HG02798 (cell line): ENCODE data around the gene RNF166.

Experiments used
- ATAC-seq: cut with Tn5 transposase; IDR thresholded peaks from one replicate; pipeline ENCODE4 v1.9.1; 2021; ENCODE audit warnings: mild to moderate bottlenecking; ENCODE audit not compliant: unreplicated experiment, poor library complexity

RNF166 gene

DNA sequence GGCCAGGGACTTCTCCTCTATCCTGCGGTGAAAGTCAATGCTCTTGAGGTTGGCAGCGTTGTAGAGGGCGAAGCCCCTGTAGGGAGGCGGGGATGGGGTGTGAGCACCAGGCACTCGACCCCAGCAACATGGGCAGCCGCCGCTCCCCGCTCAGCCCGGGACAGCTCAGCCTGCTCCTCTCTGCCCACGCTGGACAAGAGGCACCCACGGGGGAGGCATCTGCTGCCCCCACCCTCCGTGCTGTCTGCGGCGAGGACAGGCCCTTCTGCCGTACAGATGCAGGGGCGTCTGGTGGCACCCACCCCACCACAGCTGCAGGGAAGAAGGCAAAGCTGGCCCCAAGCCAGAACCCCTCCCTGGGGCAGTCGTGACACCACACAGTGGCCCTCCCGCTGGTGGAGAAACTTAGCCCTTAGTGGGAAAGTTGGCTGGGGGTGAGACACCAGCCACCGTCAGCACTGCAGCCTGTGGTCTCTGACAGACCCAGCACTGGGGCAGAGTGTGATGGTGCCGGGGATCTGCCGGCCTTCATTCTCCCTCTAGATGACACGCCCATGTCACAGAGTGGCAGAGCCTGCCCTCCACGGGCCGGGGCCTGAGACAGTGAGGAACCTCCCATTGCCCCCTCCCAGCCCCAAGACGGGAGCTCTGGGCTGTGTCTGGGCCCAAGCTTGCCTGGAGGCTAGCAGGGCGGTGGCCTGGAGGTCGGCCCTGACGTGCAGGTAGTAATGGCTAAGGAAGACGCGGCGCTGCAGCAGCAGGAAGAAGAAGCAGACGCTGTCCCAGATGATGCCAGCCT, 19.6 kb upstream of the RNF166 start:
- ATAC-seq: no peak

DNA sequence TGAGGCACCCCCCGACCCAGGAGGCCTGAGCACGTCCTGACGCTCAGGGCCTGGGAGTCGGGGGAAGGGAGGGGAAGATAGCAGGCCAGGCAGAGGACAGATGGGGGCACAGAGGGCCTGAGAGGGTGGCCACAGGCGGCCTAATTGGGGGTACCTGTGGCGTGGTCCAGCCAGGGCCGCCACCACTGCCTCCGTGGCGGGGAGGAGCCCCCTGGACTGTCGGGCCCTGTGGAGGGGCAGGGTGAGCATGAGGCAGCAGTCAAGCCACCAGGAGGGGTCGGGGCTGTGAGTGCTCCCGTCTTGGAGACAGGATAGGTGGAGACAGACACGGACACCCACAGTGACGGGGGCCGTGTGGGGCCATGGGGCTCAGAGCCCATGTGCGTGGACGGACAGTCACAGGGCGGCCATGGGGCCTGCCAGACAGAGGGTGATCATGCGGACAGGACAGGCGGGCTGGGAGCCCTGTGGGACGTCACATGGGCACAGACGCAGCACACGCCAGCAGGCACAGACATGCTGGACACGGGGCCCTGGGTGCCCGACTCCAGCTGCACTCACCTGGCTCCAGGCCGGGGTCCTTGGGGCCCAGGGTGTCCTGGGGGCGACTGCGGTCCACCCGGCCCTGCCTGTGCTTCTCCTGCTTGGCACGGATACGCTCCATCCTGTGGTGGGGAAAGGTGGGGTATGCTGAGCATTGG, 18.8 kb upstream of the RNF166 start:
- ATAC-seq: no peak

DNA sequence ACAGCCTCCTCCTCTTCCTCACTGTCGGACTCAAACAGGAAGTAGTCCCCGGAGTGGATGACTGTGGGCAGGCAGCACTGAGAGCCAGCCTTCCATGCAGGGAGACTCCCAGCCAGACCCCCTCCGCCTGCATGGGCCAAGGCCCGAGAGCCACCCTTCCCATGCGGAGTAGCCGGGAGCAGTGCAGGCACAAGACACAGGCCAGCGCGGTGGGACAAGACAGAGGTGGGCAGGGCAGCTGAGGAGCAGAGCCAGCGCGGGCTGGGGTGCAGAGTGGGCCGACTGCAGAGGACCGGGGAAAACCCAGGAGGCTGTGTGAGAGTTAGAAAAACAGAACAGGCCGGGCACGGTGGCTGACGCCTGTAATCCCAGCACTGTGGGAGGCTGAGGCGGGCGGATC, 17.7 kb upstream of the RNF166 start:
- ATAC-seq: no peak

DNA sequence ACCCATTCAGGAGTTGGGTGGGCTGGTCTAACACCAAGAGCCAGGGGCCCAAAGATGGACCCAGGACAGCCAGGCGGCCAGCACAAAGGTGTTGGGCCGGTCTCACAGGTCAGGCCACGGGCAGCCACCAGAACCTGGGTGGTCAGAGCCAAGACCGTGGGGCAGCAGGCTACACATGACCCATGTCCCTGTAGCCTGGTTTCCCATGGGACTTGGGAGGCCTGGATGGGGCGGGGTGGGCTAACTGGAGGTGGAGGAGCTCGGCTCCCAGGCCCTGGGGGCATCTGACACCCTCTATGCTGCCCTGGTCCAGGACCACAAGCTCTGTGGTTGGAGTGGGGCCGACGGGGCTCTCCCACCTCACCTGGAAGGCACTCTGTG, 17.3 kb upstream of the RNF166 start:
- no peak for ATAC-seq

DNA sequence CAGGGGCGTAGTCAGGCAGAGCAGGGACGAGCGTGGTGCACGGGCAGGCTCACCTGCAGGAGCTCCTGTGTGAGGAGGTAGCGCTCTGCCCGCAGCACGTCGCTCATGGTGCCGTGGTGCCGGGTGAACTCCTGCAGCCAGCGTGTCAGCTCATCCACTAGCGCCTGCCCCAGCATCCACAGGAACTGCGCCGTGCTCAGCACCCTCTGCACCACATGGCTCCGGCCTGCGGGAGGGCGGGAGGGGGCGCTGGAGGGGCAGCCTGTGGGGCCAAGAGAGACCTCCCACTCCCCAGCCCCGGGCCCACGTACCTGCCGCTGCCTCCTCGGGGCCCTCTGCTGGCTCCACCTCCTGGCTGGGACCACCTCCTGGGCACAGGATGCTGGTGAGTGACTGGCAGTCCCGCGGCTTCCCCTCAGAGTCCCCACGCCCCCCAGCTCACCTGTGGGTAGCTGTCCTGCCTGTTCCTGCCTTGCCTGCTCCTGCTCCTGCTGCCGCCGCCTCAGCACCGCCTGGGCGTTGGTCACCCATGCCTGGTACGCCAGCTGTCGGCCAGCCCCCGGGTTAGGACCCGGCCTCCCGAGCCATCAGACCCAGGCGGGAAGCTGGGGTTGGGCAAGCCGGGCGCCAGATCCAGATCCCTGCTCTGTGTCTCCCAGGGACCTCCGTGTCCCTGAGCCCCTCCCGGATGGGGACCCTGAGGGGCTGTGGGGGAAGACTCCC, 16.7 kb upstream of the RNF166 start:
- no peak for ATAC-seq

DNA sequence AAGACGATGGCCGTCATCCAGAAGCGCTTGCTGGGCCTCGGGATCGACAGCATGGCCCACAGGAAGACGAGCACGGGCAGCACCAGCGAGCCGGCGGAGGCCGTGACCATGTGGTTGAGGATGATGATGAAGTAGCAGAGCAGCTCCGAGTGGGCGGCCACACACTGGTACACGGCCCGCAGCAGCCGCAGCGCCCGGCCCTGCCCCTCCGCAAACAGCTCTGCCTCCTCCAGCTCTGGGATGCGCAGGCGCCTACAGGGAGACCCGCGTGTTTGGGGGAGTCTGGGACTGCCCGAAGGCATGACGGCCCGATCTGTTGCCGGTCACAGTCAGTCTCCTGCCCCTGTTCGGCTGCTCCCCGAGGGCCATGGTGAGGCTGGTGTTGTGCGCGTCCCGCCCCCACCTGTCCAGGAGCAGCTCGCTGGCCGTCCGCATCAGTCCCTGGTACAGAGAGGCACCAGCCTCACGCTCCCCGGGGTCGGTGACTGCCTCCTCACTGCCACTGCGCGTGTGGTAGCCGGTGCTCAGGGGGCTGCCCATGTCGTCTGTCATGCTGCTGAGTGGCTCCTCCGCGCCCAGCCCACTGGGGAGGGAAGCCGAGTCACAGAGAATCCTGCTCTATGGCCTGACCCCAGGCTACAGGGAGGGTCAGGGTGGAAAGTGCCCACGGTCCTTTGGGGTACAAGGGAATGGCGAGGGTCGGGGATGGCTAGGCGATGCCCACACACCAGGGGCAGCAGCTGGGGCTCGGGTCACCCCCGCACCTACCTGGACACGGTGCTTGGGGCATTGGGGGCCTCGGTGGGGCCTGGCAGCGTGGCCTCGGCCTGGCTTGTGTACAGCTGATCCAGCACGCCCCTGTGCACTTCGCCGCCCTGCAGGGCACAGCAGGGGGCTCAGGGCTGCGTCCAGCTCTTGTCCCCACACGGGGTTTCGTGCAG, 15.9 kb upstream of the RNF166 start:
- no peak for ATAC-seq

DNA sequence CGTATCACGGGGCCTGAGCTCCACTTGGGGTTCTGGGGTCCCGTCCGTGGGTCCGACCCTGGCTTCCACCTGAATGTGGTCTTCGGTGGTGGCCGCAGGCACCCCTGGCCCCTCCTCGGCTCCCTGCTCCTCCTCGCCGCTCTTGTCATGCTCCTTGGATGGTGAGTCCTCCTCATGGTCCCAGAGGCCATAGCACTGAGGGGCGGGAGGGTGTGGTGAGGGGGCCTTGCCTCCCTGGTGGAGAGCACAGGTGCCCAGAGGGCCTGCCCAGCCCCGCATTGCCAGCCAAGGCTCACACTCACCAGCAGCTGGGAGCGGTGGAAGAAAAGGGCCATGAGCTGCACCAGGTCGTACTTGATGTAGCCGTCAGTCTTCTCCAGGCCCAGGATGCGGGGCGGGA, 15.0 kb upstream of the RNF166 start:
- ATAC-seq: no peak

DNA sequence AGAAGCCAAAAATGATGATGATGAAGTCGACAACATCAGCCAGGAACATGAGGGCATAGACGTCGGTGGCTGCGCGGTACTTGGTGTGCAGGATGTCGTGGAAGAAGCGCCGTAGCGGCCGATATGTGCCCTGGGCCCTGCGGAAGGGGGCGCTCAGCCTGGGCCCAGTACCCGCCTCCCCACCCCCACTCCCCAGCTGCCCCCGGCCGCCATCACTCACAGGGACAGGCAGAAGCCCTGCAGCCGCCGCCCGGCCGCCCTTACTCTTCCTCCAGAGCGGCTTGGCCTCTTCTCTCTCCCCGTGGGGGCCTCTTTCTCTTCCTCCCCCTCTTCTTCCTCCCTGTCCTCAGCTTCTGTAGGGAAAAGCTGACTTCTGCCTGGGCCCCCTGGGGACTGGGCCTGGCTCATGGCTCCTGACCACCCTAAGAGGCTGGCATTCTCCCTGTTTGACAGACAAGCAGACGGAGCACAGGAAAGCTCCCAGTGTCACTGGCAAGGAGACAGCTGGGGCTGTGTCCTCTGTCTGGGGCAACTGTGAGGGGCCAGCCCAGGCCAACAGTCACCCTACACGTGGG, 14.3 kb upstream of the RNF166 start:
- no peak for ATAC-seq

DNA sequence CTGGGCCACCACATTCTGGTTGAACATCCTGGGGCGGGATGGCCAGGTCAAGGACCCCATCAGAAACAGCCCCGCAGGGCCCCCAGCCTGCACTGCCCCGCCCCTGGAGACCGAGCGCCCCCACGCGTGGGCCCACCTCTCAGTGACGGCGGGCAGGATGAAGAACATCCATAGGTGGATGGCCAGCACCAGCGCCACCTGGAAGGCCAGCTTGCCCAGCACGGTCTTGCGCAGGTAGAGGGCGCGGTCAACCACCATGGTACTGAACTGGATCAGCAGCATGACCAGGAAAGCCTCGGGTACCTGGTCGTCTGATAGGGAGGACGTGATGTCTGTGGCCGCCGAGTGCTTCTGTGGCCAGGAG, 13.7 kb upstream of the RNF166 start:
- no peak for ATAC-seq

DNA sequence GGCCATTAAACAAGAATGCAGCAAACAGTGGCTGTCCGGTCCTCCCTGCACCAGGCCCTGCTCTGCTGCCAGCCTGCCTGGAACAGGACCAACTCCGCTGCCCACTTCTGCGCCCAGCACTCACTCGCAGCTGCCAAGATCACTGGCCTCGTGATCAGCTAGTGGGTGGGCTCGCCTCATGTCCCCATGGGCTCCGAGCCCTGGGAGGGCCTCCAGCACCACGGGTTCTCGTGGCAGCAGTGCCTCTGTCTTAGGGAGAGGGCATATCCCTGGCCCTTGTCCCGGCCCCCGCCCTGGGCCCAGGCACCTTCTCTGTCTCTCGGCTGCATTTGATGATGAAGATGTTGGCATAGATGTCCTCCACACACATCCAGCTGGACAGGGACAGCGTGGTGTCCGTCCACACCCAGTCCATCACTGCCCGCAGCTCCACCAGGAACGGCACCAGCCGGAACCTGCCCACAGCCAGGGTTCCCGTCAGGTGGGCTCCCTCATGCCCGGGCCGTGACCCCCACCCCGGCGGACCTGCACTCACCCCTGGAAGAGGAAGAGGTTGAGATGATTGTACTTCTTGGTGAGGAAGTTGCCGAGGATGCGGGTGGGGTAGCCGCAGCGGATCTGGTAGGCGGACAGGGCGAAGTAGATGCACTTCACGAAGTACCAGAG, 13.2 kb upstream of the RNF166 start:
- no peak for ATAC-seq

DNA sequence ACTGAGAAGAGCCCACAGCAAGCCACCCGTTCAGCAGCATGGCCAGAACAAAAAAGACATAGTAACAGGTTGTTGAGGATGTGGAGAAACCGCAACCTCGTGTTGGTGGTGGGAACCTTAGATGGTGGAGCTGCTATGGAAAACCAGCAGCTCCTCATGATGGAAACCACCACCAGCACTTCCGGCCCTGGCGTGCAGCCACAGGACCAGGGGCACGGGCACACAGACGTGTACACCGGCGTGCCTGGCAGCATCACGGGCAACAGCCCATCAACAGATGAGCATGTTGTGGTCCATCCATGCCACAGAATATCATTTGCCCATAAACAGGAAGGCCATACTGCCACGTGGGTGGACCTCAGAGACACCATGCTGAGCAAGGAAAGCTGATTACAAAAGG, 12.0 kb upstream of the RNF166 start:
- ATAC-seq: no peak

DNA sequence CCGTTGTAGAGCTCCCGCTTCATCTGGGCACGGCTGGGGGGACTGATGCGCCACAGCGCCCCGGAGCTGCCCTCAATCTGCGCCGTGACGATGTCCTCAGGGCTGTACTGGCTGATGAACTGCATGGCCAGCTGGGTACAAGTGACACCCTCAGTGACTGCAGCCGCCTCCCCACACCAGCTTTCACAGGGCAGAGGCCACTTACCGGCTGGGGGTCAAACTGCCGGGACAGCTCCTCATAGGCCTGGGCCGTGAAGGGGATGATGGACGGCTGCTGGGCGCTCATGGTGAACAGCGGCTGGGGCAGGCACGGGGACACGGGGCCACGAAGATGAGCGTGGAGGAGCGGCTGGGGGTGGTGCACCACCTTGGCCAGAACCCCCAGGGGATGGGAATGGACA, 10.4 kb upstream of the RNF166 start:
- ATAC-seq: no peak

DNA sequence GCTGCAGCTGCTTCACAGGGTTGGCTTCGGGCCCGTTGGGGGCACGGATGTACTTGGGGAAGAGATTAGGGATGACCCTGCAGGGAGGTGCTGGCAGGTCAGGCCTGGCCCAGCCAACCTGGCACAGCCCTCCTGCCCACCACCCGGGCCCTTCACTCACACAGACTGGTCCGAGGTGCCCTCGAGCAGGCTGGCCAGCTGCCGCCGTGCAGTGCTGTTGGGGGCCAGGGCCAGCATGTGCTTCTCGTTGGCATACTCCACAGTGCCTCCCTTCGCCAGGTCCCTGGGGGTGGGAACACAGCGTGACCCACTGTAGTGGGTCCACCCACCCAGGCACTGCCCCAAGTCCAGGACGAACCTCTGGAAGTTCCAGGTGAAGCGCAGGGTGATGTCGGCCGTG, 10.0 kb upstream of the RNF166 start:
- ATAC-seq: no peak

DNA sequence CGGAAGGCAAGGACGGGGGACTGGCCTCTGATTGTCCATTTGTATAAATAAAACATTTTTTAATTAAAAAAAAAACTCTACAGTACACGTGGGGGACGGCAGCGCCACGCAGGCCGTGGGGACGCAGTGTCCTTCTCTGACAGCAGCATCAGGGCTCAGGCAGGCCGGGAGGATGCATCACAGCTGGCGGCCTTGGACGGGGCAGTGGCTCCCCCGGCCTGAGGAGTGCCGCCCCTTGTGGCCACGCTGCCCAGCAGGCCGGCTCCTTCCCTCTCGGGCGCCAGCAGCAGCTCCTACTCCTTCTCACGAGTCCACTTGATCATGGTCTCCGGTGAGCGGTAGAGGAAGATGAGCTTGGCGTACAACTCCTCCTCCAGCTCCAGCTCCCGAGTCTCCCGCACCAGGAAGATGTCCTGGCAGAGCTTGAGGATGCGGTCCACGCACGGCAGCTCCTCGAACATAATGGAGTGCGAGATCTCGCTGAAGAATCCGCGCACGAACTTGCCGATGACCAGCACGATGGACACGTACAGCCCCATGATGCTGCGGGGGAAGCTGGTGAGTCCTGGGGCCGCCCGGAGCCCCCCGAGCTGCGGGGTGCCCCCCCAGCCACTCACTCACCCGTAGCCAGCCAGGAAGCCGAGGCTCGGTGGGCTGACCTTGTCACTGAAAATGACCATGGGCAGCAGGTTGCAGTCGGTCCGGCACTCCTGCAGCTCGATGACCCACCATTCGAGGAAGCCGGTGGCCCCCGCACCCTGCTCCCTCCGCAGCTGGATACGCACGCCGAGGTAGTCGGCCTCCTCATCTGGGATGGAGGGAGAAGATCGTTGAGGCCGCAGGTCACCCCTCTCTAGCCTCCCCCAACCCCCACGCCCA, 9.3 kb upstream of the RNF166 start:
- ATAC-seq: no peak

DNA sequence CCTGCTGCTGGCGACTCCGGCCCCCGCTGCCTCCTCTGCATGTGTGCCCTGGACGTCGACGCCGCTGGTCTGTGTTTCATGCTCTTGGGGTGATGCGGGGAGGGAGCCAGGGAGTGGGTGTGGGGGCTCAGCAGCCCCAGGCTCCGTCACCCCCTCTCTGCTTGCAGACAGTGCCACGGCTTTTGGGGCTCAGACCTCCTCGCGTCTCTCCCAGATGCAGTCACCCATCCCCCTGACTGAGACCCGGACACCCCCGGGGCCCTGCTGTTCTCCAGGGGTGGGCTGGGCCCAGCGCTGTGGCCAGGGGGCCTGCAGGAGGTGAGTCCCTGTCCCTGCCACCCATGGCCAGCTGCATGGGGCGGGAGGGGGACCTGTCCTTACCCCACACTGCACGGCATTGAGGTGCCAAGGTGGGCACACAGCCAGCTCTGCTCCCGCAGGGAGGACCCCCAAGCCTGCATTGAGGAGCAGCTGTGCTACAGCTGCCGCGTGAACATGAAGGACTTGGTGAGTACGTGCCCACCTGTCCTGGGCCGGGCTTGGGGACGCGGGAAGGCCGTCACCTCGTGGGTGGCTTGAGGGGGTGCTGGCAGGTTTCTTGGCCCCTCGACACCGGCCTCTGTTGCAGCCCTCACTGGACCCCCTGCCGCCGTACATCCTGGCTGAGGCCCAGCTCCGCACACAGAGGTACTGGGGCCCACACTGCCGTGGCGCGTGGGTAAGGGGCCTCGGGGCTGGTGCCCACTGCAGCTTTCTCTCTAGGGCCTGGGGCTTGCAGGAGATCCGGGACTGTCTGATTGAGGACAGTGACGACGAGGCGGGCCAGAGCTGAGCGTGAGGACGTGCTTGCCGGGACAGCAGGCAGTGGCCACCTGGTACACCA, 8.5 kb upstream of the RNF166 start:
- ATAC-seq: no peak

DNA sequence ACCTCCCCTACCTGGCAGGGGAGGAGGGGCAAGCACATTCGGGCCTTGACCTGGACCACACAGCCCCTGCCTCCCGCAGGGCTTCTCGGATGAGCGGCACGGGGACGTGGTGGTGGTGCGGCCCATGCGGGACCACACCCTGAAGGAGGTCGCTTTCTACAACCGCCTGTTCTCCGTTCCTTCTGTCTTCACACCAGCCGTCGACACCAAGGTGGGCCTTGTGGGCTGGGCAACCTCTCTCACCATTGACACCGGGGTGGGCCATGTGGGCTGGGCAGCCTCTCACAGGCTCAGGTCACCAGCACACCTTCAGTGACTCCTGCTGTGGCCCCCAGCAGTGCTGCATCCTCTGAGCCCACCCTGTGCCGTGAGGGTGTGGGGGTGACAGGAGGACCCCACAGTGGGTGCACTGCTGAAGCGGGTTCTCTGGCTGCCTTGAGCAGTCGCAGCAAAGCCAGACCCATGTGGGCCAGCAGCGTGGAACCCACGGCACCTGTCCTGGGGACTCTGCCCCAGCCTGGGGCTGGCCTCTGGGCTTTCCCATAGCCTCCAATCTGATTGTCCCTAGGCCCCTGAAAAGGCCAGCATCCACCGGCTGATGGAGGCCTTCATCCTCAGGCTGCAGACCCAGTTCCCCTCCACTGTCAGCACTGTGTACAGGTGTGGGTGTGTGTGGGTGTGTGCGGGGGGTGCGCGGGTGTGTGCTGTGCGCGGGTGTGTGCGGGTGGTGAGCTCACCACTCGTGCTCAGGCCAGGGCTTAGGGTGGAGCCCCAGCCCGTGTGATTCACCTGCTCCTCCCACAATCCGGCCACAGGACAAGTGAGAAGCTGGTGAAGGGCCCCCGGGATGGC, 7.6 kb upstream of the RNF166 start:
- no peak for ATAC-seq

DNA sequence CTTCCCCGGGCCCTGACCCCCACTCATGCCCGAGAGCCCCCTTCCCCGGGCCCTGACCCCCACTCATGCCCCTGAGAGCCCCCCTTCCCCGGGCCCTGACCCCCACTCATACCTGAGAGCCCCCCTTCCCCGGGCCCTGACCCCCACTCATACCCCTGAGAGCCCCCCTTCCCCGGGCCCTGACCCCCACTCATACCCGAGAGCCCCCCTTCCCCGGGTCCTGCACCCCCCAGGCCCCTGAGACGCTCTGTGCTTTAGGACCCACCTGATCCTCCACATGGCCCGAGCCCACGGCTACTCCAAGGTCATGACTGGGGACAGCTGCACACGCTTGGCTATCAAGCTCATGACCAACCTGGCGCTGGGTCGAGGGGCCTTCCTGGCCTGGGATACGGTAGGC, 6.8 kb upstream of the RNF166 start:
- ATAC-seq: no peak
